BE2C (cell line): Measurements from ENCODE around the gene AMPD1.

Experiments
- DNase-seq: peaks from one replicate; pipeline ENCODE4 v3.0.0-alpha.2; 2020
- H3K27me3 ChIP-seq: fragments of 250-450 bp; sonication (Bioruptor Pico); 2 replicates; pipeline ENCODE4 v1.5.1; 2020; ENCODE audit warnings: mild to moderate bottlenecking
- H3K36me3 ChIP-seq: fragments of 250-450 bp; sonication (Bioruptor Pico); 2 replicates; pipeline ENCODE4 v1.5.1; 2020; ENCODE audit warnings: mild to moderate bottlenecking
- H3K4me1 ChIP-seq: fragments of 250-450 bp; sonication (Bioruptor Pico); 2 replicates; pipeline ENCODE4 v1.5.1; 2020
- H3K4me3 ChIP-seq: 2 replicates; pipeline ENCODE4 v1.5.1; 2011; ENCODE audit warnings: low read depth, low read length
- H3K9me3 ChIP-seq: fragments of 250-450 bp; sonication (Bioruptor Pico); 2 replicates; pipeline ENCODE4 v1.5.1; 2020
- CTCF ChIP-seq: IDR thresholded peaks from 2 replicates; pipeline ENCODE4 v1.5.1; 2012; ENCODE audit warnings: mild to moderate bottlenecking, low read depth, low read length

Gene AMPD1

GRCh38 chr1:114696810-114697209 is 1.5 kb upstream of the AMPD1 start:
- DNase-seq: no peak
- H3K36me3 ChIP-seq: no peaks in the 10 kb centered on the region
- H3K27me3 ChIP-seq: peaks cover 39% of the 10 kb centered on the region
- no peak overlapping the region for H3K4me3 ChIP-seq
- no peaks in the 10 kb centered on the region for H3K9me3 ChIP-seq
- H3K4me1 ChIP-seq: no peaks in the 10 kb centered on the region
- no peak for TF ChIP-seq CTCF

- Histone ChIP-seq H3K4me1 (no peaks in the 10 kb centered on the region), H3K36me3 (no peaks in the 10 kb centered on the region), H3K9me3 (no peaks in the 10 kb centered on the region), H3K27me3 (peaks cover 29% of the 10 kb centered on the region), H3K4me3 (no peak overlapping the region)
- no peak for TF ChIP-seq CTCF
- no peak for DNase-seq
These were observed 621 bp downstream of the AMPD1 start for GRCh38 chr1:114694540-114695310.

- no peaks in the 10 kb centered on the region for H3K4me1 ChIP-seq
- H3K9me3 ChIP-seq: no peaks in the 10 kb centered on the region
- H3K36me3 ChIP-seq: no peaks in the 10 kb centered on the region
- no peak for TF ChIP-seq CTCF
- no peak for DNase-seq
- peaks cover 30% of the 10 kb centered on the region for H3K27me3 ChIP-seq
- H3K4me3 ChIP-seq: no peak overlapping the region
These were observed 2.4 kb downstream of the AMPD1 start for GRCh38 chr1:114692947-114693346.

- no peaks in the 10 kb centered on the region for H3K36me3 ChIP-seq
- H3K9me3 ChIP-seq: no peaks in the 10 kb centered on the region
- no peaks in the 10 kb centered on the region for H3K4me1 ChIP-seq
- H3K27me3 ChIP-seq: peaks cover 21% of the 10 kb centered on the region
- H3K4me3 ChIP-seq: no peak overlapping the region
- no peak for DNase-seq
- TF ChIP-seq CTCF: no peak
These were observed 4.3 kb downstream of the AMPD1 start for GRCh38 chr1:114691061-114691460.

- Histone ChIP-seq H3K4me3 (no peak overlapping the region), H3K4me1 (no peaks in the 10 kb centered on the region), H3K36me3 (no peaks in the 10 kb centered on the region), H3K27me3 (peaks cover 19% of the 10 kb centered on the region), H3K9me3 (no peaks in the 10 kb centered on the region)
- no peak for DNase-seq
- no peak for TF ChIP-seq CTCF
These were observed 5.2 kb downstream of the AMPD1 start for GRCh38 chr1:114690148-114690547.

- no peak for DNase-seq
- Histone ChIP-seq H3K4me3 (no peak overlapping the region), H3K9me3 (no peaks in the 10 kb centered on the region), H3K27me3 (peaks cover 31% of the 10 kb centered on the region), H3K36me3 (no peaks in the 10 kb centered on the region), H3K4me1 (no peaks in the 10 kb centered on the region)
- TF ChIP-seq CTCF: no peak
These were observed 6.8 kb downstream of the AMPD1 start for GRCh38 chr1:114688526-114688925.
